GM21786 (cell line): ENCODE results near the gene ABLIM1.

Source experiments
- ATAC-seq: cut with Tn5 transposase; IDR thresholded peaks from one replicate; pipeline ENCODE4 v1.9.1; 2021; ENCODE audit not compliant: unreplicated experiment

The ABLIM1 gene

DNA sequence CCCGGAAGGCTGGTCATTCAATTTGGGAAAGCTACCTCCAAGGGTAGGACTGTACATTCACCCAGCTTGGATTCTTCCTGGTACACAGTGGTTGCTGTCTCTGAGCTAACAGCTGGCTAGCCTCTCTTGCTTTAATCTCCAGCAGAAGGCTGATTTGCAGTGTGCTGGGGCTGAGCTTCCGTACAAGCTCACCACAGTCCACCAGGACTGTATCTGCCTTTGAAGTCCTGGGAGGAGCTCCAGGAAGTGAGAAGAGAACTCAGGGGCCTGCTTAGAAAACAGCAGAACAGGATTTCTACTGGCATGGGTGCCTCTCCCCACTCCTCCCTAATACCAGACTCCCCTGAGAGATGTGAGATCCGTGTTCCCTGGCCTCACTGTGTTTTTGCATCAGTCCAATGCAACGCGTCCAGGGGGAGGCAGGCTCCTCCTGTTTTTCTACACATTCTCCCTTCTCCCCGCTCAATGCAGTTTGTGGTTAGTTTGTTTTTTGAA is 260.4 kb downstream of the ABLIM1 start:
- ATAC-seq = no peak

DNA sequence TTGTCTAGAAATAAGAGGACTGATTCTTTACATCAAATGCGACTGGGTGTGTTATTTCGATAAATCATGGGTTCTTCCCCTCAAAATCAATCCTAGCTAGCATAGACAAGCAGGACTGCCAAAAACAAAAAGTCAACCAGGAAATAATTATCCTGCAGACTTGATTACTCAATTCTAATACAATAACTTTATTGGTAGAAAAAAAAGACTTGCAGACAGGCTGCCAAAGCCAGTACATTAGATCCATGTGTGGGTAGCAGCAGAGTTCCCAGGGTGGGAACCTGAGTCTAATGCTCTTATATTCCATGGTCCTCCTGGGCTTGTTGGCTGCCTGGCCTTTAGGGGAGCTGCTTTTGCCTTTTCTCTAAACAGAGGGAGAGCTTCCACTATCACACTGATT is 261.6 kb downstream of the ABLIM1 start:
- no peak for ATAC-seq

DNA sequence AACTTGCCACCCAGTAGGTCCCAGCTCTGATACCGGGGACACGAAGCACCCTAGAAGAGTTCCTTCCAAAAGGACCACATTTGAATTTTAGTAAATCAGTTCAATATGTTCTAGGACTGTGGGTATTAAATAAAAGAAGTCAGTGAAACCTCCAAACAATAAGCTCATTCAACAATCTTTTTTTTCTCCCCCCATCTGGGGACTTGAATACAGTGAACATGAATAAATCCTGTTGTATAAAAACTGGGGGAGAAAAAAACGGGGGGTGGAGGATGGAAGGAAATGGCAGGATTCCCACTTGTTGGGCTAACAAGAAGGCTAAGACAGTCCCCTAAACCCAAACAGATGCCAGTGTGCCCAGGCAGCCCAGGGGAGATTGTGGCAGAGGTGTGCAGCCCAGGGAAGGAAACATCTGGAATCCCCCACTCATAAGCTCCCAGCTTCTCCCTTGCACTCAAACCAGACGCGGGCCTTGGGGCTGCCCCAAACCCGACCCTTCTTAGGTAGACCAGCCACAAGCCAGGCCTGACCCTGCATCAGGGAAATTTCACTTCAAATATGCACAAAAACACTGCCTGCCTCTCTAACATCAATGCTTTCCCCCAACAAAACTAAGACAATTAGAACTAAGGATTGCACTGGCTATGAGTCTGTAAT is 262.6 kb downstream of the ABLIM1 start:
- ATAC-seq = no peak

DNA sequence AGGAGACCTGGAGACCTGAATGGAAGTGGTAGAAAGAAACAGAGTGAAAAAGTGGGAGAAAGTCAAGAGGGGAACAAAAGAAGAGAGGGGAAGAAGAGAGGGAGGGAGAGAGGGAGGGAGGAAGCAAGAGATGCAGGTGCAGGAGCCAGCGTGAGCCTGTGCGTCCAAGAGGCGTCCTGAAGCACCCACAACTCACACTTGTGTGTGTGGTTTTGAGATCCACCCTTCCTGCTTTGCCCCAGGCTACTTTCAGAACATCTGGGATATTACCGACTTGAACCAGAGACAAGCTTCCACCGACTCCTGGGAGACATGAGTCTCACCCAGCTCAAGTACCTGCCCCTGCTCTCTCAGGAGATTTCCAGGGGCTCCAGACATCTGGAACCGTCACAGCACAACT is 263.5 kb downstream of the ABLIM1 start:
- no peak for ATAC-seq

DNA sequence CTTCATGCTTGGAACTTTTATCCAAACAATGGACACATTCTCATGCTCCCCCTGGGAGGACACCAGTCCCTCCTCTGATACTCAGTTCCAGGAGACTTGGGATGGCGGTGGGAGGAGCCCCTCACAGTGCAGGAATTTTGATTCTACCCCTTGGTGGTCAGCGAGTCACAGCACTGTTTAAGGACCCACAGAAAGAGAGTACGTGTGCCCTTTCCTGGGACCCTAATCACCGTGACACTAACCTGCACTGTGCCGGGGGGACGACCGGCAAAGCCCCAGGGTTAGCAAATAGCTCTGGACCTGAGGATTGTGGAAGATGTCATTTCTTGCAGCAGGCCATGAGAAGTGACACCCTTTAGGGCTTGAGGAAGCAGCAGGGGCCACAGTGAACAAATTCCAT is 264.2 kb downstream of the ABLIM1 start:
- ATAC-seq = no peak

DNA sequence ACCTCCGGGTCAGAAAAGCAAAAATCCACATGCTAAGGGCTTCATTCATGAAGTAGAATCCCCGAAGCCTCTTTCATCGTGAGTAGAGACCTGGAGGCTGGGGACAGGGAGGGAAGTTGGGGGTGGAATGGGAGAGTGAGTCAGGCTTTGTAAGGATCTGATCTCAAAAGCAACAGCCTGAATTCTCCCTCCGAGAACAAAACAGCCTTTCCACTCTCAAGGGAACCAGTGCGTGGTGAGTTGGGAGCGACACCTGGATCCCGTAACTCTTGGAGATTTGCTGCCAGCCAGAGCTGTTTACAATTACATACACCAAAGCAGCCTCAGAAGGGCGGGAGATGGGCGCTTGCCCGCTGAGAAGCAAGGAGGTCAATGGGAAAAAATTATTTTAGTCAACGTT is 264.6 kb downstream of the ABLIM1 start:
- ATAC-seq = no peak

DNA sequence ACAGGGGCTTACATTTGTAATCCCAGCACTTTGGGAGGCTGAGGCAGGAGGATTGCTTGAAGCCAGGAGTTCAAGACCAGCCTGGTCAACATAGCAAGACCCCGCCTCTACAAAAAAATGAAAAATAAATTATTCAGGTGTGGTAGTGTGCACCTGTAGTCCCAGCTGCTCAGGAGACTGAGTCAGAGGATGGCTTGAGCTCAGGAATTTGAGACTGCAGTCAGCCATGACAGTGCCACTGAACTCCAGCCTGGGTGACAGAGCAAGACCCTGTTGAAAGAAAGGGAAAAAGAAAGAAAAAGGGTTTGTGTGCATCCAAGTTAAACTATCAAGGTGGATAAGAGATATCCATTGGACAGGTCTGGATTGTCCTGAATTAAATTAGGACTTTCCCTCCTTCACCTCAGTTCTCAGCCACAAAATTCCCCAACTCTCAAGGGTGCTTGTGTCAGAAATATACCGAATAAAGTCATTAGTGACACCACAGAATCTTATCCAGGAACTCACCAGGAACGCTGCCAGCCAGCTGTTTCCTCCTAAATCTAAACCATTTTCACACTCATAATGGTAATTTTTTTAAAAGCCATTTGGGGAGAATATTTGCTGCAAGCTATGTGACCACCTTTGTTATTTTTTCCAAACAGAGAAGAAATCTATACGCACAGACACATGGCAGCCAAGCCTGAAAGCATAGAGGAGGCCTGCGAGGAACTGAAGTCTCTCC is 265.8 kb downstream of the ABLIM1 start:
- no peak for ATAC-seq

DNA sequence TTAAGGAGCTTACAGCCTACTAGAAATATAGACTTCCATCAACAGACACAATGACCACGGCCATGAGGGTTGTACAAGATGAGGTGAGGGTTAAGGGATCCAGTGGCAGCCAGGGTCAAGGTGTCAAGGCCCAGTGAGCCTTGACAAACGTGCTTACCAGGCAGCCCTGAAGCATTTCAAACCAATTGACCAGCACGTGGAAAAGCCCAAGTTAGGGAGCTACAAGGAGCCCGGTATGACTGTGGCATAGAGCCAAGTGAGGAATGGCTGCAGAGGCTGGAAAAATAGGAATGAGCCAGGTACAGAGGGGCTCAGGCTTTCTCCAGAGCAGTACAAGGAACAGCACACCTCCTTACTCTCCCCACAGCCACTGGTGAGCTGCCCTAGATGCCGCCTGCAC is 266.5 kb downstream of the ABLIM1 start:
- no peak for ATAC-seq

DNA sequence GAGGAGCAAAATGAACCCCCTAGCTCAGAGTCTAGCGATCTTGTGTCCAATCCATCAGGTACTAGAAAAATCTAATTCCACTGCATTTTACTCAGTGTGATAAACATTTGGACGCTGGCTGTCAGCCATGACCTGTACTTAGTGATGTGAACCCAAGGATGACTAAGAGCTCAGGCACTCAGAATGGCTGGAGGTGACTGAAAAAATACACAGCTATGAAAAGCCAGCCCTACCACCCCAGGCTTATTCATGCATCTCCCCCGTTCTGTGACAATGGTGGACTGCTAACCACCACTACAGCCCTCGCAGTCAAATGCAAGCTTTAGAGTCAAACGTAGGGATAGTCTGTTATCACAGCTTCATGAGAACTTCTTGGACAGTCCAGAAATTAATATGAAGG is 268.6 kb downstream of the ABLIM1 start:
- ATAC-seq = no peak

DNA sequence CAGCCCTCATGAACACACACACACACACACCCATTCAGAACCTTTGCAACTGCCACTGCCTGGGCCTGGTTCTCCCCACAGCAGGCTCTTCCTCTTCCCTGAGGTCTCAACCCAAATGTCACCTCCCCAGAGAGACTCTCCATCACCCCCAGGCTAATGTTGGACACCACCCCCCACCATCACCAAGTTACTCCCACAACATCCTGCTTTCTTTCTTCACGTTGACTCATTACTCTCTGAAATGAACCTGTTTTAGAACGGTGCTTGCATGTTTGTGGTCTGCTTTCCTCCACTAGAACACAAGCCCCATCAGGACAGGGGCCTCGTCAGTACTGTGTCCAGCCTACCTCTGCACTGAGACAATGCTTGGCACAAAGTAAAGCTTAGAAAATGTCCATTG is 269.8 kb downstream of the ABLIM1 start:
- ATAC-seq = no peak

DNA sequence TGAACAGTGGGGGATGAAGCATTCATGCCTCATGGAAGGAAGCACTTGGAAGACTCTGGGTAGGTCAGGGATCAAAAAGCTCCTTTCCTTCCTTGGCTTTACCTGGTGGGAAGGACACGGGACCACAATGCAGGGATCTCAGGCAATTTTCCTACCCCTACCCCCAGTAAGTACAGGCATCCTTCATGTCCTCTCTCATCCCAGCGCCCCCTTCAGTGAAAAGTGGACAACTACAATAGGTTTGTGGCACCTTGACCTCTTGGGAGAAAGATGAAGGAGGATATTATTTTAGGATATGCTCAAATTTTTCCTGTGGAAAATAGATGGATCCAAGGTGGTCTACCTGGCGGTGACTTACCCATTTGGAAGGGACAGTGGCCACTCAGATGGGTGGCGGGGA is 270.3 kb downstream of the ABLIM1 start:
- ATAC-seq = no peak

DNA sequence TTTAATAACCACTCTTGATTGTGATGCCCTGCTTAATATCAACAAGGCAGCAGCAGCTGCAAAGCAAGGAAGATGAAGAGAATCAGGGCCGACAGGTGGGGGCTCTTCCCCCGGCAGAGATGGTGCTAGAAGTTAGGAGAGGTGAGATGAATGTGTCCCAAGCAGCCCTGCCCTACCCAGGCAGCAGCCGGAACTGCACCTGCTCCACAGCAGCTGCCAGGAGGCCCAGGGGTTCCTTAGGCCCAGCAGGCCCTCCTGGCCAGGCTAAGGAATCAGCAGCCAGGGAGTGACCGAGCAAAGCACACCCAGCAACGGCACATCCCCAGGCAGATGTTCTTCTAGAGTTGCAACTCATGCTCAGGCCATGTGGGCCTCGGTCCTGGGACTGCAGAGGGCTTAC is 271.6 kb downstream of the ABLIM1 start:
- no peak for ATAC-seq

DNA sequence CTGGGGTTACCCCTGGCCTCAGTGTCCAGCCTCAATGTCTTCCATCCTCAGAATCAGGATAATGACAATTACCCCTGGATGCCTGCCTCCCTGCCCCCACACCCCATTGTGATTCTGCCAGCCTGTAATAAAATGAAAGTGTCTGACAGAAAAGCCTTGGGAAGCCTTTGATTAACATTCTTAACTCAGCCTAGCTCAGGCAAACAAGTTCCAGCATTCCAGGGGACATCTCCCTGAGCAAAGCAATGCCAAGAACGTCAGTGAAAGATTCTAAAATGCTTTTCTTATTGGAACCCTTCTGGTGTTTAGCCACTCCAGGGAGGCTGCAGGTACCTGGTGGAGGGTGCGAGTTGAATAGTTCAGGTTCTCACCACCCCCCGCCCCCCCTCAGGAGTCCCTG is 272.5 kb downstream of the ABLIM1 start:
- no peak for ATAC-seq

DNA sequence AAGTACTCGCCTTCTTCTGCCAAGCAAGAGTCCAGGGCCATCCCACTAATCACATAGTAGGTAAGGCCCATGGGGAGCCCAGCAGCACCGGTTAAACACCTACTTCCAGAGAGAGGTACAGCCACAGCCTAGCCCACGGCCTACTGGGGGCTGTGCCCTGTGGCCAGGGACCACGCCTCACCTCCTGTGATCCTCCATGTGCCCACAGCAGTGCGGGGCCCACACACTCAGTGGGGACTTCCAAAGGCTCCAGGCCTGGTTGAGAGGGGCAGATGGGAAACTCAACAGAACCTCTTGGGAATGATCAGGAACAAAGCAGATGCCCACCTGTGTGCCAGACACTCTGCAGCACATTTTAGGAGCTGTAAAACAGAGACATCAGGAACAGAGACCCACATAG is 273.5 kb downstream of the ABLIM1 start:
- no peak for ATAC-seq

DNA sequence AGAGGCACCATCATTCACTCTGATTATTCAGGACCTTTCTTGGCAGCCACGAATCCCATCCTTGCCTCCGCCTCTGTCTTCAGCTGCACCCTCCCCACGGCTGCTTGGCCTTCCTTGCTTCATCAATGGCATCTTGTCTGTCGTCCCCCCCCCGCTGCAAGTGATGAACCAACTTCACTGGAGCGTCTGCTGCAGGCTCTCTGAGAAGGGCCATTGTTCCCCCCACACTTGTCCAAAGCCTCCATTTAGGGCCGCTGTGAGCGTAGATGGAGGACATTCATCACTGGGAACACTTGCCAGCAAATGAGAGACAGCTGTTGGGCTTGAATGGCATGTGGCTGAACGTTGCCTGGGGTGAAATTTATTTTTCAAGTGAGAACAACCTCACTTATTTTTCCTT is 273.9 kb downstream of the ABLIM1 start:
- ATAC-seq = no peak
